Urinary bladder (tissue), 4 donors: ENCODE data around the gene SP2. TPM values are rescaled to one million over a fixed set of nuclear protein-coding genes. Genes with fewer than 3 reads are reported as not detected.
A peak's percentile ranks its signal among the peaks of the same experiment; 100 is the strongest.
"Not testable (repeated sequence)": the region's sequence is repeated elsewhere in the genome, so short reads cannot be mapped to it uniquely, and the experiment has no call there.

Experiments
- DNase-seq: peaks from one replicate; pipeline ENCODE4 v3.0.0-alpha.2; 2015; ENCODE audit errors: extremely low spot score
- H3K27ac ChIP-seq: one replicate; pipeline ENCODE4 v1.5.1; 2013; ENCODE audit warnings: low read depth, mild to moderate bottlenecking, moderate library complexity
- H3K36me3 ChIP-seq: one replicate; pipeline ENCODE4 v1.6.1; 2013; ENCODE audit warnings: mild to moderate bottlenecking, moderate library complexity; ENCODE audit not compliant: insufficient read depth
- H3K4me1 ChIP-seq: one replicate; pipeline ENCODE4 v1.6.1; 2013; ENCODE audit warnings: mild to moderate bottlenecking, moderate library complexity; ENCODE audit not compliant: insufficient read depth
- H3K4me3 ChIP-seq: one replicate; pipeline ENCODE4 v1.5.1; 2013; ENCODE audit warnings: low read depth, low read length
- WGBS: extraction: QIAGEN DNeasy Blood & Tissue Kit; methylation state at CpG from one replicate; pipeline ENCODE4 v1.1.7; 2013; 5-methylcytosine and 5-hydroxymethylcytosine counted together
- polyA plus RNA-seq: library from polyadenylated mRNA; stranded (reverse); fragments of 200-250 nt; gene quantifications from one replicate; pipeline ENCODE4 v1.2.3, GENCODE V29; 2013
- total RNA-seq: library from RNA; depleted of rRNA; stranded (reverse); fragments of >200 nt; gene quantifications from one replicate; pipeline ENCODE4 v1.2.3, GENCODE V29; 2014
- donor health status: healthy with polysubstance abuse.
- donor health status: healthy.

The SP2 gene
- total and polyA plus RNA-seq, 2 donors: 1.9 to 16.0 TPM

DNA sequence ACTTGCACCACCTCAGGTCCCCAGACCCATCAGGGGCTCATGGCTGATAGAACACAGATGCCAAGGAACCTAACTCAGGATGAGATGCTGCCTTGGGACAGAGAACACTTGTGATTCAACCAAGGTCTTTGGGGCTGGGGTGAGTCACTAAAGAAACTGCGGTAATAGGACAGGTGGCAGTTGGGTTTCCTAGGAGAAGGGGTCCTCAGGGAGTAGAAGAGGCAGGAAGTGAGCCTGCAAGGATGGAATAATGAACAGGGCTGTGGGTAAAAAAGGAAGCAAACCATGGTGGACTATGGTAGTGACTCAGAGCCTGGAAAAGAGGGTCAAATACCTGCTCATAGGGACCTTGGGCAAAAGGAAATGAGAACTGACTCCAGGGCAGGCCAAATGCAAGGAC is 38.8 kb downstream of the SP2 start:
- Histone ChIP-seq H3K4me3 (no peak overlapping the region), H3K27ac (no peak overlapping the region), H3K4me1 (no peaks in the 10 kb centered on the region), H3K36me3 (no peaks in the 10 kb centered on the region)
- 93% methylated on average over 1 of the region's 1 CpG for WGBS
- no peak for DNase-seq

DNA sequence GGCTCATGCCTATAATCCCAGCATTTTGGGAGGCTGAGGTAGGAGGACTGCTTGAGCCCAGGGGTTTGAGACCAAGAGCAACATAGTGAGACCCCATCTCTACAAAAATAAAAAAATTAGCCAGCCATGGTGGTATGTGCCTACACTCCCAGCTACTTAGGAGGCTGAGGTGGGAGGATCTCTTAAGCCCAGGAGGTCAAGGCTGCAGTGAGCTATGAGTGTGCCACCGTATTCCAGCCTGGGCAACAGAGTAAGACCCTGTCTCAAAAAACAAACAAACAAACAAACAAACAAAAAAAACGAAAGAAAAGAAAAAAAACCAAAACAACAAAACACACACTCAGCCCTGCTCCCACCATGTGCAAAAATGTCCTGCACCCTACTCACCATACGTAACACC is 39.4 kb downstream of the SP2 start:
- DNase-seq, H3K4me3 ChIP-seq, H3K36me3 ChIP-seq, H3K27ac ChIP-seq, H3K4me1 ChIP-seq: not testable (repeated sequence)
- 87% methylated on average over 3 of the region's 3 CpGs for WGBS

DNA sequence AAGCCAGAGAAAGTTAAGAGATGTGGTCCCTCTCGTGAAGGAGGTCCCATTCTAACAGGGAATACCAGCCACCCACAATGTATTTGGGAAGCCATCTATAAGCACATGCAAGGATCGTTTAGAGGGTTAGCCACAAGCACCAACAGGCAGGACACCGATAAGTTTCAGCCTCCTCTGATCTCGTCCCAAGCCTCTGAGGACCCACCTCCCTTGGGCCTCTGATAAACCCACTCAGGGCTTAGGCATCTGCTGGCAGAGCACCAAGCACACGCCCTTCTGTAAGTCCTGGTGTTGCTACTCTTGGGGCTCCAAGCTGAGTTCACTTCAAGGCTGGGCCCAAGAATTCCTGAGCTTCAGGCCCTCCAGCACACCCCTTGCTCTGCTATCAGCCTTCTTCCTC is 39.9 kb downstream of the SP2 start:
- H3K36me3 ChIP-seq: no peaks in the 10 kb centered on the region
- H3K4me3 ChIP-seq: no peak overlapping the region
- H3K27ac ChIP-seq: no peak overlapping the region
- no peaks in the 10 kb centered on the region for H3K4me1 ChIP-seq
- DNase-seq: no peak
- 60% methylated on average over 5 of the region's 5 CpGs for WGBS

DNA sequence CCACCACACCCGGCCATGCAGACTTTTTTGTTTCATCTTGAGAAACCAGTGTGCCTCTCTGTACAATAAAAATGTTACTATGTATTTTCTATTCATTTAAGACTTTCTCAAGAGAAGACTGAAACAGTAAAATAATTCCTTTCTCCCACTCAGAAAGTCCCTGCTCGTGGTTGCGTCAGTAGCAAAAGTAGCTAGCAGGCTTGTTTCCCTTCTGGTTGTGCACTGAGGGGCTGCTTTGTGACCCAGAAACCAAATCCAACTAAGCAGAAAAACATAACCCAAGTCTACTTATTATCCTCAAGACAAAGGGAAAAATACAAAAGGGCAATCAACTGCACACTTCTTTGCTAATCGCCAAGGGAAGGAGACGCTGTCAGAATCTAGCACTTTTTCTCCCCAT is 41.9 kb downstream of the SP2 start:
- H3K36me3 ChIP-seq: no peaks in the 10 kb centered on the region
- no peak for DNase-seq
- 83% methylated on average over 5 of the region's 5 CpGs for WGBS
- H3K4me3 ChIP-seq: no peak overlapping the region
- no peak overlapping the region for H3K27ac ChIP-seq
- no peaks in the 10 kb centered on the region for H3K4me1 ChIP-seq

DNA sequence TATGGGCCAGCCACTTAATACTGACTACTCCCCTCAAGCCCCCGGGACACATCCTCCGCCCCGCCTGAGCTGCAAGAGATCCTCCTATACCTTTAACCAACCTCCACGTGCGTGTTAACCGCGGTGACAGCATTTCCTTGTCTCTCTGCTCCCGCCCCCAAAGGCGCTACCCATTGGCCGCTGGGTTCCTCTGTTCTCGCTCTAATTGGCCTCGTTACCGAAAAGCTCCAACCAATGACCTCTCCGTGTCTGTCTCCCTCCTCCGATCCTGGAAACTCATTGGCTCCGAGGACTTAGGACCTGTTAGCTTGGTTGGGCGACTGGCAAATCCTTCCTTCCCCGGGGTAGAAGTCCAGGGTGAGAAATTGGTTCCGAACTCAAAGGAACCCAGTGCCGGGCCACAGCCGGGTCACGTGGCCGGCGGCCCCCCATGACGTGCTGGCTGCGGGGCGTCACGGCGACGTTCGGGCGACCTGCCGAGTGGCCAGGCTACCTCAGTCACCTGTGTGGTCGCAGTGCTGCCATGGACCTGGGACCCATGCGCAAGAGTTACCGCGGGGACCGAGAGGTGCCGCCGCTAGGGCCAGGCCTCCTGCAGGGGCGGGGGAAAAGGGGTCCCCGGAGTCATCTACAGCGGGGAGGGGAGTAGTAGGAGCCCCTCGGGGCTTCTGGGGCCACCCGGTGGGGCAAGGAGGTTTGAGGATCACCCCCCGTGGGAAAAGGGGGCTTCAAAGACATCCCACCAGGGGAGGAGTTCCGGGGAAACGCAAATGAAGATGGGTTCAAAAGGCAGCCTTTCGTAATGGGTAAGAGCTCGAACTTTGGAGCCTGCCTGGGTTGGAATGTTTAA is 45.4 kb downstream of the SP2 start, which contains the start of gene PNPO:
Gene PNPO (plus strand): TSS at position 326 of the 850 bp plus-strand sequence. CDS start 105 bp downstream, at position 431.
- 2% methylated on average over 50 of the region's 50 CpGs for WGBS
- DNase-seq: peak; percentile 95

DNA sequence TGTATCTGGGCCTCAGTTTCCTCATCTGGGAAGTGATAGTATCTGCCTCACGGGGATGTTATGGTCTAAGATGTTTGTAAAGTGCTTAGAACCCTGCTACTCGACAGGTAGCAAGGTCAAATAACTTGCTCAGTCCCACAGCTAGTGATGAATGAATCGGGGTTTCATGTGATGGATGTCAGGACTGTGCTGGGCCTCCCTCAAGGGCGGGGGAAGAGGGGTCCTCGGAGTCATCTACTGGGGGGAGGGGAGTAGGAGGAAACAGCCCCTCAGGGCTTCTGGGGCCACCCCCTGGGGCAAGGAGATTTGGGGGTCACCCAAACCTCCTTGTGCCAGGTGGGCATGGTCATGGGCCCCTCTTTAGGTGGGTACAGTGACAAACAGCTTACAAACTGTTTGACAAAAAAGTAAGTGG is 46.1 kb downstream of the SP2 start:
- WGBS: 16% methylated on average over 5 of the region's 5 CpGs
- H3K4me1 ChIP-seq: no peaks in the 10 kb centered on the region
- H3K36me3 ChIP-seq: no peaks in the 10 kb centered on the region
- H3K4me3 ChIP-seq: peak overlapping the region; percentile 63
- no peak overlapping the region for H3K27ac ChIP-seq
- no peak for DNase-seq

More for the DNA sequence above, 45.4 kb downstream of the SP2 start, which contains the start of gene PNPO:
- Histone ChIP-seq H3K36me3 (no peaks in the 10 kb centered on the region), H3K4me1 (no peaks in the 10 kb centered on the region), H3K27ac (peak within 1 kb of the TSS; percentile 25), H3K4me3 (peak within 1 kb of the TSS; percentile 63)

DNA sequence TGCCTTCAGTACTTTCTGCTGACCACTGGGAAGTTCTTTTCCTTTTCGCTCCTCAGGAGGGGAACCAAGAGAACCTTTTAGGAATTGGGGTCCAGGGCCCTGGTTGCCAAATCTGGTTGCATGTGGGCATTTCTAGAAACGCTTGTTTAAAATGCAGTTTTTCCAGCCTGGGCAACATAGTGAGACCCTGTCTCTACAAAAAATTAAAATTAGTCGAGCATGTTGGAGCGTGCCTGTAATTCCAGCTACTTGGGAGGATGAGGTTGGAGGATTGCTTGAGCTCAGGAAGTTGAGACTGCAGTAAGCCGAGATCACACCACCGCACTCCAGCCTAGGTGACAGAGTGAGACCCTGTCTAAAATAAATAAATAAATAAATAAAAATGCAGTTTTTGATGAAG is 46.5 kb downstream of the SP2 start:
- Histone ChIP-seq H3K27ac (no peak overlapping the region), H3K4me1 (no peaks in the 10 kb centered on the region), H3K36me3 (no peaks in the 10 kb centered on the region), H3K4me3 (no peak overlapping the region)
- no peak for DNase-seq
- WGBS: 75% methylated on average over 6 of the region's 6 CpGs

DNA sequence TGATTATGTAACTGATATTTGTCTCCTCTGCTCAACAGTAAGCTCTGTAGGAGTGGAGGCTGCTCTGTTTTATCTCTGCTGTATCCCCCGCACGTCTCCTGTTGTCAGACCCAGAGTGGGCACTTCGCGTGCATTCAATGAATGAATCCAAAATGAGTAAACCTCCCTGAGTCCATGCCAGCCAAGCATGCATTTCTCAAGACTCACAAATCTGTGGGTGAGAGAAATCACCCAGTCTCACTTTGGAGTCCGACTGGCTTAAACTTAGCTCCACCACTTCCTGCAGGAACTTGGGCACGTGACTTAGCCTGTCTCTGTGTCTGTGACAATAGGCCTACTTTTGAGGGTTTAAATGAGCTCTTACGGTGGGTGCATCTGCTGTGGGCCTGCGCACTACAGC is 49.0 kb downstream of the SP2 start:
- no peak for DNase-seq
- Histone ChIP-seq H3K27ac (no peak overlapping the region), H3K36me3 (no peaks in the 10 kb centered on the region), H3K4me3 (no peak overlapping the region), H3K4me1 (no peaks in the 10 kb centered on the region)
- 81% methylated on average over 8 of the region's 8 CpGs for WGBS

DNA sequence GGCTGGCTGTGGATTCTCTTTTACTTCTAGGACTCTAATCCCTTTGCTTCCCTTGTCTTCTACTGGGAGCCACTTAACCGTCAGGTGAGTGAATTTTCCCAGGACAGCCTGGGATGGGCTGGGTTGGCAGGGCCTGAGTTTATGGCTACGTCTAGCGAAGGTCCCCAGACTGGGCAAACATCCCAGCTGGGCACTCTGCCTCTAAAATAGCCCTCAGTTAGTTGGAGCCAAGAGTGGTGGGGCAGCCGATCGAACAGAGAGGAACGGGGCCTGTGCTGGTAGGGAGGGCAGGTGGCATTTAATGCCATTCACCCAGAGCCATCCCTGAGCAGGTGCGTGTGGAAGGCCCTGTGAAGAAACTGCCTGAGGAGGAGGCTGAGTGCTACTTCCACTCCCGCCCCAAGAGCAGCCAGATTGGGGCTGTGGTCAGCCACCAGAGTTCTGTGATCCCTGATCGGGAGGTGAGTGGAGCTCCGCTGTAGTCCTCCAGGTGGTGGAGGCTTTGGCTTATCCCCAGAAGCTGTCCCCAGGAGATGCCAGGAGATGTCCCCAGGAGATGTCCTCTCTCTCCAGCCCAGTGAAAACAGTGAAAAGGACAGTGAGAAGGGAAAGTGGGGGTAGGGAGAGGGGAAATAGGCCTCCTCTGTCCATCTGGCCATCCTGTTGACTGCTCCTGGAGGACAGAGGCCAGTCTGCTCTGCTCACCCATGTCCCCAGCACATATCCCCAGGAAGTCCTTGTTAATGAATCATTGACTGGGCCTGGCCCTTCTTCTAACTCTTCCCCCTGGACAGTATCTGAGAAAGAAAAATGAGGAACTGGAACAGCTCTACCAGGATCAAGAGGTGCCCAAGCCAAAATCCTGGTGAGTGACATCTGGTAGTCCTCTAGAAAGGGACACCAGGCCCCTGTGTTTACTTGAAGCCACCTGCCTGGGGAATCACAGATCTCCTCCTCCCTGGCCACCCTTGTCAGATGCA is 49.8 kb downstream of the SP2 start:
- no peak for DNase-seq
- no peaks in the 10 kb centered on the region for H3K36me3 ChIP-seq
- H3K27ac ChIP-seq: no peak overlapping the region
- WGBS: 86% methylated on average over 10 of the region's 10 CpGs
- no peaks in the 10 kb centered on the region for H3K4me1 ChIP-seq
- H3K4me3 ChIP-seq: no peak overlapping the region

DNA sequence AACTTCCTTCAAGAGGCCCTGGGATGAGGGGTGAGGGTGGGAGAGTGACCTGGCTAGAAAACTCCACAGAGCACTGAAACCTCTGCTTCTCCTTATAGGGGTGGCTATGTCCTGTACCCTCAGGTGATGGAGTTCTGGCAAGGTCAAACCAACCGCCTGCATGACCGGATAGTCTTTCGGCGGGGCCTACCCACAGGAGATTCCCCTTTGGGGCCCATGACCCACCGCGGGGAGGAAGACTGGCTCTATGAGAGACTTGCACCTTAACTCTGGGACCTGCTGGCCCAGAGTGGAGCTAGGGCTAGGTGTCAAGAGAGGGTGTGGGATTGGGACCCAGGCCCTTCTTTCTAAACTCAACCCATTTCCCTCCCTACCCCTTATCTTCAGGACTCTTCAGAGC is 50.5 kb downstream of the SP2 start:
- no peaks in the 10 kb centered on the region for H3K36me3 ChIP-seq
- no peak overlapping the region for H3K4me3 ChIP-seq
- DNase-seq: no peak
- H3K4me1 ChIP-seq: no peaks in the 10 kb centered on the region
- H3K27ac ChIP-seq: no peak overlapping the region
- 92% methylated on average over 6 of the region's 6 CpGs for WGBS

DNA sequence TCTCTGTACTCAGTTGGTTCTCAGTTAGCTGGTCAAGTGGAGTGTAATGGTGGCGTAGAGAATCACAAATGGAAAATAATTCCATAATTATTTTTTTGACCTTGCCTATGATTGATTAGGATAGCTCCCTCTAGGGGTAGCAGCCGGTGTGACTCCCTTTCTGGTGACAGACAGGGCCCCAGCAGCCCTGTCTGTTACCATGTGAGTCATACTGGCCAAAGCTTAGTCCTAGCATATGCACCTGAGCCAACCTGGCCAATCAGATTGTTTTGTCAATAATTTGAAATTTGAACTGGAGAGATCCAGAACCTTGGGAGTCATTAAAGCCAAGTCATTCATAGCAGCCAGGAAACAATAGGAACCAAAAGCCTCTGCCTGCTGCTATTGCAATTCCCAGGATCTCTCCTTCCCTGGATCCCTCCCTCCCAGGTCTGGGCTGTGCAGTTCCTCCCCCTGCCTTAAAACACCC is 50.9 kb downstream of the SP2 start:
- Histone ChIP-seq H3K4me3 (no peak overlapping the region), H3K27ac (no peak overlapping the region), H3K4me1 (no peaks in the 10 kb centered on the region), H3K36me3 (no peaks in the 10 kb centered on the region)
- DNase-seq: no peak
- WGBS: 31% methylated on average over 2 of the region's 2 CpGs

DNA sequence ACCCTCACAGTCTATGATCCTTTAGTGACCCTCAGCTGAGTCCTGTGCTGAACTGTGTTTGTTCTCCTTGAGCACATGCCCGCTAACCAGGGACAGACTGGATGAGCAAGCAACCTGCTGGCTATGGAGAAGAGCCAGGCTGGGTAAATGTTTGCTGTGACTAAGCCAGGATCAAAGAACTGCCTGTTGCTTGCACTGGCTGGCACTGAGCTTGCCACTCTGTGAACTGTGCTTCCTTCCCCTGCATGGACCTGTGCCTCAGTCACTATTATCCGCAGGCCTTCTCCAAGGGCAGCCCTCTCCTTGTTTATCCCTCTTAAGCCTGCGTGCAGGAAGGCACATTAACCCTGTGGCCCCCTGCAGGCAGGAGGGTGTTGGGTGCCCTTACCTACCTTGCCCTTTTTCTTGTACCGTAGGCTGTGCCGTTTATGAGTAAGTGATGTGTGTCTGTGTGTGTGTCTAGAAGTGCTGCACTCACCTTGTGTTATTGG is 52.7 kb downstream of the SP2 start:
- no peak for DNase-seq
- Histone ChIP-seq H3K4me3 (no peak overlapping the region), H3K4me1 (no peaks in the 10 kb centered on the region), H3K27ac (no peak overlapping the region), H3K36me3 (no peaks in the 10 kb centered on the region)
- 26% methylated on average over 5 of the region's 5 CpGs for WGBS

DNA sequence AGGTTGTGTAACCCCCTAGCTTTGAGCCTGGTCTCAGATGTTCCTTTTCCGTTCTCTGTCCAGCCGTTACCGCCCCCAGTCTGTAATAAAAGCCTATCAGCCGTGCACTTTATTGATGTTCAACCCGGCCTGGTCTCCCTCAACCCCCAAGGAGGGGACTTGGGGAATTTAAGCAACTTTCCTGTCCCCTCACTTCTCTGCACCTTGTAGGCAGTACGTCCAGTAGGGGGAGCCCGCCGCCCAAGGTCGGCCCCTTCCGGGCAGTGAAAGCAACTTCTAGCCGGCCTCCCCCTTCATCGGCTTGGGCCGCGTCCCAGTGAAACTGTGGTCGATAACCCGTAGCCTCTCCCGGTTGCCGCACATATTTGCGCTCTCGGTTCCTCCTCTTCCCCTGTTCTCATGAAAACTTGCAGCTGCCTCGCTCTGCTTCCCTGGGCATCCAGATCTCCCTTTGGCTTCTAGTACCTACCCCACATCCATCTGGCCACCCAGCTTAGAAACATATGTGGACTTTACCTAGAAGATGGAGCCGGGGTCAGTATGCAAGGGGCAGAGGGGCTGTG is 53.2 kb downstream of the SP2 start:
- H3K36me3 ChIP-seq: no peaks in the 10 kb centered on the region
- H3K4me3 ChIP-seq: no peak overlapping the region
- no peak overlapping the region for H3K27ac ChIP-seq
- no peaks in the 10 kb centered on the region for H3K4me1 ChIP-seq
- 4% methylated on average over 22 of the region's 22 CpGs for WGBS
- peak; percentile 25 for DNase-seq
